ENCODE data around the gene TMEM161B. TPM values are rescaled to one million over a fixed set of nuclear protein-coding genes. Genes with fewer than 3 reads are reported as not detected.
"Not testable (repeated sequence)": the region's sequence is repeated elsewhere in the genome, so short reads cannot be mapped to it uniquely, and the experiment has no call there.

TMEM161B gene
- total RNA-seq, 5 donors from 2014 or later (not counting 1 experiment from before 2014, with no cell fraction given) = 24.4 to 28.9 (median 28.2) TPM

DNA sequence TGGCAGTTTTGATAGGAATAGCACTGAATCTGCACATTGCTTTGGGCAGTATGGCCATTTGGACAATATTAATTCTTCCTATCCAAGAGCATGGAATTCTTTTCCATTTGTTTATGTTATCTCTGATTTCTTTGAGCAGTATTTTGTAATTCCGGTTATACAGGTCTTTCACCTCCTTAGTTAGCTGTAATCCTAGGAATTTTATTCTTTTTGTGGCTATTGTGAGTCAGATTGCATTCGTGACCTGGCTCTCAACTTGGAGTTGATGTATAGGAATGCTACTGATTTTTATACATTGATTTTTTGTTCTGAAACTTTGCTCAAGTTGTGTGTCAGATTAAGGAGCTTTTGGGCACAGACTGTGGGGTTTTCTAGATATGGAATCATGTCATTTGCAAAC, 24.0 kb downstream of the TMEM161B start:
- H3K4me1 Mint-ChIP-seq = peaks cover 60 to 67% (median 63%) of the 10 kb centered on the region in 3 donors
- H3K9me3 Mint-ChIP-seq = no peaks in the 10 kb centered on the region
- ATAC-seq (replicated peaks in 1 of 4) (no peak), DNase-seq (no peak)
- H3K27ac Mint-ChIP-seq = no peak overlapping the region
- ChIA-PET CTCF (no interaction called here), POLR2A (no interaction called here)
- H3K4me3 Mint-ChIP-seq = no peak overlapping the region
- no peaks in the 10 kb centered on the region for H3K27me3 ChIP-seq (replicated peaks in 1 of 2; ENCODE audit: control insufficient read depth in 2 of 2, extremely low read depth in 1 of 2, insufficient read depth in 2 of 2, low read length in 1 of 2)
- H3K36me3 ChIP-seq (ENCODE audit: control insufficient read depth in 2 of 2, extremely low read depth in 1 of 2, insufficient read depth in 1 of 2, low read length in 1 of 2) = peaks cover 0 to 3% of the 10 kb centered on the region in 2 donors
- peaks cover 14% of the 10 kb centered on the region for H3K36me3 Mint-ChIP-seq
- H3K27ac ChIP-seq (ENCODE audit: low read length) = no peak overlapping the region
- peaks cover 0 to 2% of the 10 kb centered on the region in 2 experiments for H3K4me1 ChIP-seq (ENCODE audit: control insufficient read depth in 1 of 2, extremely low read depth in 1 of 2, insufficient read depth in 2 of 2, low read length in 2 of 2)
- no peaks in the 10 kb centered on the region for H3K9me3 ChIP-seq
- no peaks in the 10 kb centered on the region for H3K27me3 Mint-ChIP-seq
- H3K4me3 ChIP-seq (ENCODE audit: control insufficient read depth in 1 of 2, extremely low read depth in 1 of 2, low read length in 1 of 2) = no peak overlapping the region
- WGBS (ENCODE audit: insufficient coverage) = no CpG with 5 or more reads among the region's 2 CpGs

DNA sequence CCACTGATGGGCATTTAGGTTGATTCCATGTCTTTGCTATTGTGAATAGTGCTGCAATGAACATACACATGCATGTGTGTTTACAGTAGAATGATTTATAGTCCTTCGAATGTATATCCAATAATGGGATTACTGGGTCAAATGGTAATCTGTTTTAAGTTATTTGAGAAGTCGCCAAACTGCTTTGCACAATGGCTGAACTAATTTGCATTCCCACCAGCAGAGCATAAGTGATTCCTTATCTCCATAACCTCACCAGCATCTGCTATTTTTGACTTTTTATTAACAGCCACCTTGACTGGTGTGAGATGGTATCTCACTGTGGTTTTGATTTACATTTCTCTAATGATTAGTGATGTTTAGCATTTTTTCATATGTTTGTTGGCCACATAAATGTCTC, 25.2 kb downstream of the TMEM161B start:
- H3K4me1 ChIP-seq (ENCODE audit: control insufficient read depth in 1 of 2, extremely low read depth in 1 of 2, insufficient read depth in 2 of 2, low read length in 2 of 2); H3K27ac Mint-ChIP-seq; H3K4me3 ChIP-seq (ENCODE audit: control insufficient read depth in 1 of 2, extremely low read depth in 1 of 2, low read length in 1 of 2); ATAC-seq (replicated peaks in 1 of 4); H3K9me3 Mint-ChIP-seq; H3K27me3 ChIP-seq (replicated peaks in 1 of 2; ENCODE audit: control insufficient read depth in 2 of 2, extremely low read depth in 1 of 2, insufficient read depth in 2 of 2, low read length in 1 of 2); H3K27ac ChIP-seq (ENCODE audit: low read length); H3K27me3 Mint-ChIP-seq; CTCF ChIA-PET; H3K36me3 ChIP-seq (ENCODE audit: control insufficient read depth in 2 of 2, extremely low read depth in 1 of 2, insufficient read depth in 1 of 2, low read length in 1 of 2); POLR2A ChIA-PET; DNase-seq; H3K9me3 ChIP-seq; H3K4me3 Mint-ChIP-seq: not testable (repeated sequence)
- Mint-ChIP-seq H3K36me3 (peaks cover 12% of the 10 kb centered on the region), H3K4me1 (peaks cover 50 to 57% (median 51%) of the 10 kb centered on the region in 3 donors)
- no CpG with 5 or more reads among the region's 2 CpGs for WGBS (ENCODE audit: insufficient coverage)

DNA sequence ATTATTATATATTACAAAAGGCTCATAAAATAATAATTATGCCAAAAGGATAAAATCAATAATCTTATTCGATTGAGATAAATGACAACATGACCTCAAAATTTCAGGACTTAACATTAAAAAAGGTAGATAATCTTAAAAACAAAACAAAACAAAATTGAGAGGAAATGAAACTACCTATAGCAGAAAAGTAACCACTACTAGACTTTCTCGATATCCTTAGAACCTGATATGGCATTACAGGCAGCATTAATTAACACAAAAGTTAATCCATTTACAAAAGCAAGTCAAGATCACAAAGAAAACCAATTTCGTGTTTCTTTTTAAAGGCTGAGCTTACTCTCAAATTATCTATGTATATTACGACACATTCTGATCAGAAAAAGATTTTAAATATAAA, 29.9 kb downstream of the TMEM161B start:
- peaks cover 0 to 25% of the 10 kb centered on the region in 2 donors for H3K36me3 ChIP-seq (ENCODE audit: control insufficient read depth in 2 of 2, extremely low read depth in 1 of 2, insufficient read depth in 1 of 2, low read length in 1 of 2)
- H3K4me3 Mint-ChIP-seq = no peak overlapping the region
- WGBS (ENCODE audit: insufficient coverage) = 71% methylated on average over 1 of the region's 4 CpGs
- H3K4me1 ChIP-seq (ENCODE audit: control insufficient read depth in 1 of 2, extremely low read depth in 1 of 2, insufficient read depth in 2 of 2, low read length in 2 of 2) = no peaks in the 10 kb centered on the region
- no peaks in the 10 kb centered on the region for H3K9me3 ChIP-seq
- no peaks in the 10 kb centered on the region for H3K9me3 Mint-ChIP-seq
- no peak for DNase-seq
- no peaks in the 10 kb centered on the region for H3K27me3 Mint-ChIP-seq
- no peak overlapping the region for H3K4me3 ChIP-seq (ENCODE audit: control insufficient read depth in 1 of 2, extremely low read depth in 1 of 2, low read length in 1 of 2)
- H3K27me3 ChIP-seq (replicated peaks in 1 of 2; ENCODE audit: control insufficient read depth in 2 of 2, extremely low read depth in 1 of 2, insufficient read depth in 2 of 2, low read length in 1 of 2) = no peaks in the 10 kb centered on the region
- ChIA-PET CTCF (no interaction called here), POLR2A (no interaction called here)
- H3K27ac Mint-ChIP-seq = no peak overlapping the region
- peaks cover 23% of the 10 kb centered on the region for H3K36me3 Mint-ChIP-seq
- H3K4me1 Mint-ChIP-seq = peaks cover 15 to 23% (median 15%) of the 10 kb centered on the region in 3 donors
- ATAC-seq (replicated peaks in 1 of 4) = no peak
- H3K27ac ChIP-seq (ENCODE audit: low read length) = no peak overlapping the region

DNA sequence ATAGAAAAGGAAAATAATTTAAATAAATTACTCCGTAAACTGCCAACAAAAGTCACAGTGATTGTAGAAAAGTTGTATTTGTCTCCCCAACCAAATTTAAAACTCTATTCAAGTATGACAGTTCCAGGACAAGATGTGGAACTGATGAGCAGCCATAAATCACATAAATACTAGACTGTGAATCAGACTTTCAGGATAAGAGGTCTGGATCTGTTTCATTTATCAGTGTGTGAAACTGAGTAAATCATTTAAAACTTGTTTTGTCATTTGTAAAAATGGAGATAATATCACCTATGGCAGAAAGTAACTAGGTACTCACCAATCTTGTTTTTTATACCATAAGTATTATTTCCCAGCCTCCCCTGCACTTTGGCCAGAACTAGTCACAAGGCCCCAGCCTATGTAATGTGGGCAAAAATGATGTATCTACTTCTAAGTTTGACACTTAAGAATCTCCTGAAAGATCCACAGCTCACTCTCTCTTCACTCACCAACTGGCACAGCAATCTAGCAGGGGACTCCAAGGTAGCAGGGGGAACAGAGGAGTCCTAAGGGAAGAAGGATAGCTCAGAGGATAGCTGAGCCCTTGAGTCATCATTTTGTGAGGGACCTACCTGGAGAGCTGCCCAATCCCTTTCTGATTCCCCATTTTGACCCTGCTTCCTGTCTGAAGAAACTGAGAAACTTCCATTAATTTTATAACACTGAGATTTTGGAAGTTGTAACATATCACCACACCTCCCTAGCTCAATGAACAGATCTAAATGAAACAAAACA, 31.6 kb downstream of the TMEM161B start:
- no peak overlapping the region for H3K27ac Mint-ChIP-seq
- Histone ChIP-seq H3K9me3 (no peaks in the 10 kb centered on the region), H3K4me3 (ENCODE audit: control insufficient read depth in 1 of 2, extremely low read depth in 1 of 2, low read length in 1 of 2) (no peak overlapping the region), H3K36me3 (ENCODE audit: control insufficient read depth in 2 of 2, extremely low read depth in 1 of 2, insufficient read depth in 1 of 2, low read length in 1 of 2) (peaks cover 0 to 25% of the 10 kb centered on the region in 2 donors), H3K4me1 (ENCODE audit: control insufficient read depth in 1 of 2, extremely low read depth in 1 of 2, insufficient read depth in 2 of 2, low read length in 2 of 2) (no peaks in the 10 kb centered on the region), H3K27me3 (replicated peaks in 1 of 2; ENCODE audit: control insufficient read depth in 2 of 2, extremely low read depth in 1 of 2, insufficient read depth in 2 of 2, low read length in 1 of 2) (no peaks in the 10 kb centered on the region), H3K27ac (ENCODE audit: low read length) (no peak overlapping the region)
- H3K36me3 Mint-ChIP-seq = peaks cover 32% of the 10 kb centered on the region
- WGBS (ENCODE audit: insufficient coverage) = no CpG with 5 or more reads among the region's 1 CpG
- DNase-seq (no peak), ATAC-seq (replicated peaks in 1 of 4) (no peak)
- peaks cover 7 to 9% (median 8%) of the 10 kb centered on the region in 3 donors for H3K4me1 Mint-ChIP-seq
- no peak overlapping the region for H3K4me3 Mint-ChIP-seq
- H3K9me3 Mint-ChIP-seq = no peaks in the 10 kb centered on the region
- H3K27me3 Mint-ChIP-seq = no peaks in the 10 kb centered on the region
- ChIA-PET POLR2A (no interaction called here), CTCF (no interaction called here)

DNA sequence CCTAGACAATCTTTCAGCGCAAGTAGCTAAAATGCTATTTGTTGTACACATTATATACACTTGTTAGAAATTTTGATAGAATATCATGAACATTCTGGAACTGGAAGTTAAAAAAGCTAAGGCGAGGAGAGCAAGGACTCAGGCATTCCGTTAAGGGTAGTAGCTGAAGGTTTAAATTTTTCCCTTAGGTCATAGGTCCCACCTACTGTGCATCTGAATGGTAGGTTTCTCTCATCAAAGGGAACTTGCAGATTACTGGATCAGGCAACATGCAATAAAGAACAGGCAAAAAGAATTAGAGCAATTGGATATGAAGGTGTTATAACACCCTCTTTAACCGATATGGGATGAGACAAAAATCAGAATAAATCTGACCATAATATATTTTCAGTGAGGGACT, 32.8 kb downstream of the TMEM161B start:
- DNase-seq = no peak
- Mint-ChIP-seq H3K27me3 (no peaks in the 10 kb centered on the region), H3K27ac (no peak overlapping the region), H3K4me1 (peaks cover 0 to 2% (median 2%) of the 10 kb centered on the region in 3 donors), H3K9me3 (no peaks in the 10 kb centered on the region), H3K36me3 (peaks cover 36% of the 10 kb centered on the region), H3K4me3 (no peak overlapping the region)
- no peaks in the 10 kb centered on the region for H3K27me3 ChIP-seq (replicated peaks in 1 of 2; ENCODE audit: control insufficient read depth in 2 of 2, extremely low read depth in 1 of 2, insufficient read depth in 2 of 2, low read length in 1 of 2)
- no peak overlapping the region for H3K4me3 ChIP-seq (ENCODE audit: control insufficient read depth in 1 of 2, extremely low read depth in 1 of 2, low read length in 1 of 2)
- WGBS (ENCODE audit: insufficient coverage) = no CpG with 5 or more reads among the region's 4 CpGs
- H3K4me1 ChIP-seq (ENCODE audit: control insufficient read depth in 1 of 2, extremely low read depth in 1 of 2, insufficient read depth in 2 of 2, low read length in 2 of 2) = no peaks in the 10 kb centered on the region
- H3K9me3 ChIP-seq = no peaks in the 10 kb centered on the region
- ATAC-seq (replicated peaks in 1 of 4) = no peak
- no peak overlapping the region for H3K27ac ChIP-seq (ENCODE audit: low read length)
- H3K36me3 ChIP-seq (ENCODE audit: control insufficient read depth in 2 of 2, extremely low read depth in 1 of 2, insufficient read depth in 1 of 2, low read length in 1 of 2) = peaks cover 0 to 25% of the 10 kb centered on the region in 2 donors
- POLR2A ChIA-PET = no interaction called here
- CTCF ChIA-PET = no interaction called here

- H3K4me1 Mint-ChIP-seq = peaks cover 0 to 2% (median 0%) of the 10 kb centered on the region in 3 donors
- H3K27ac Mint-ChIP-seq = no peak overlapping the region
- peaks cover 40% of the 10 kb centered on the region for H3K36me3 Mint-ChIP-seq
- no peaks in the 10 kb centered on the region for H3K9me3 Mint-ChIP-seq
- ATAC-seq (replicated peaks in 1 of 4) (no peak), DNase-seq (no peak)
- WGBS (ENCODE audit: insufficient coverage) = no CpG with 5 or more reads among the region's 1 CpG
- ChIA-PET POLR2A (no interaction called here), CTCF (no interaction called here)
- H3K27me3 ChIP-seq (replicated peaks in 1 of 2; ENCODE audit: control insufficient read depth in 2 of 2, extremely low read depth in 1 of 2, insufficient read depth in 2 of 2, low read length in 1 of 2) = no peaks in the 10 kb centered on the region
- no peak overlapping the region for H3K27ac ChIP-seq (ENCODE audit: low read length)
- peaks cover 0 to 25% of the 10 kb centered on the region in 2 donors for H3K36me3 ChIP-seq (ENCODE audit: control insufficient read depth in 2 of 2, extremely low read depth in 1 of 2, insufficient read depth in 1 of 2, low read length in 1 of 2)
- H3K4me3 Mint-ChIP-seq = no peak overlapping the region
- H3K4me1 ChIP-seq (ENCODE audit: control insufficient read depth in 1 of 2, extremely low read depth in 1 of 2, insufficient read depth in 2 of 2, low read length in 2 of 2) = no peaks in the 10 kb centered on the region
- H3K4me3 ChIP-seq (ENCODE audit: control insufficient read depth in 1 of 2, extremely low read depth in 1 of 2, low read length in 1 of 2) = no peak overlapping the region
- H3K9me3 ChIP-seq = no peaks in the 10 kb centered on the region
- H3K27me3 Mint-ChIP-seq = no peaks in the 10 kb centered on the region
Observed at GRCh38 chr5:88235346-88235745, 33.3 kb downstream of the TMEM161B start.
